ENCODE results near the gene CDK5RAP2.

GRCh38 chr9:120593955-120594277 lies 13.9 kb upstream of the CDK5RAP2 start:
- TF ChIP-seq CTCF (conservative IDR thresholded peaks at IDR 0.05 in 1 of 2, IDR thresholded peaks at IDR 0.05 in 1 of 2; ENCODE audit: low read depth in 1 of 2, low read length in 2 of 2) (no peak), EZH2 (IDR thresholded peaks at IDR 0.05; ENCODE audit: low read length, missing control alignments) (no peak)

All from fibroblast of lung (primary cell).